GM18526 (cell line): Measurements from ENCODE around the gene ERICH4.

Experiments used
- POLR2A ChIP-seq: IDR thresholded peaks from 3 replicates; pipeline ENCODE4 v1.6.1; 2011; ENCODE audit not compliant: insufficient read length; ENCODE audit errors: extremely low read depth

ERICH4 gene

GRCh38 chr19:41479757-41480191 is 36.8 kb downstream of the ERICH4 start:
- no peak for TF ChIP-seq POLR2A

- no peak for TF ChIP-seq POLR2A
These were observed 37.4 kb downstream of the ERICH4 start for GRCh38 chr19:41480336-41480735.

DNA sequence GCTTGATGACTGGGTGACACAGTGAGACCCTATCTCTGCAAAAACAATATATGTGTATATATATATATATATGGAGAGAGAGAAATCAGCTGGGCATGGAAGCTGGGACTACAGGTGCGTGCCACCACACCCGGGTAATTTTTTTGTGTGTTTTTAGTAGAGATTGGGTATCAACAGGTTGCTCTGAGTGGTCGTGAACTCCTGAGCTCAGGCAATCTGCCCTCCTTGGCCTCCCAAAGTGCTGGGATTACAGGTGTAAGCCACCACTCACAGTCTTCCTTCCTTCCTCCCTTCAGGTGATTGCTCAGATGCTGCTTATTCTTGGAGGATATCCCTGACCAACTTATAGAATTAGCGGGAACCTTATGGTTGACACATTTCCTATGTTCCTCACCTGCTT is 41.9 kb downstream of the ERICH4 start:
- no peak for TF ChIP-seq POLR2A

GRCh38 chr19:41492843-41493242 is 49.9 kb downstream of the ERICH4 start:
- TF ChIP-seq POLR2A: no peak
